Measurements from ENCODE around the gene SORL1. TPM values are rescaled to one million over a fixed set of nuclear protein-coding genes. Genes with fewer than 3 reads are reported as not detected.

The SORL1 gene
- total and polyA plus RNA-seq, 9 of the 15 experiments (the other 6 are each of a cell fraction or from before 2014, with no cell fraction given), result 0.01 to 0.66 TPM; not detected in 7

DNA sequence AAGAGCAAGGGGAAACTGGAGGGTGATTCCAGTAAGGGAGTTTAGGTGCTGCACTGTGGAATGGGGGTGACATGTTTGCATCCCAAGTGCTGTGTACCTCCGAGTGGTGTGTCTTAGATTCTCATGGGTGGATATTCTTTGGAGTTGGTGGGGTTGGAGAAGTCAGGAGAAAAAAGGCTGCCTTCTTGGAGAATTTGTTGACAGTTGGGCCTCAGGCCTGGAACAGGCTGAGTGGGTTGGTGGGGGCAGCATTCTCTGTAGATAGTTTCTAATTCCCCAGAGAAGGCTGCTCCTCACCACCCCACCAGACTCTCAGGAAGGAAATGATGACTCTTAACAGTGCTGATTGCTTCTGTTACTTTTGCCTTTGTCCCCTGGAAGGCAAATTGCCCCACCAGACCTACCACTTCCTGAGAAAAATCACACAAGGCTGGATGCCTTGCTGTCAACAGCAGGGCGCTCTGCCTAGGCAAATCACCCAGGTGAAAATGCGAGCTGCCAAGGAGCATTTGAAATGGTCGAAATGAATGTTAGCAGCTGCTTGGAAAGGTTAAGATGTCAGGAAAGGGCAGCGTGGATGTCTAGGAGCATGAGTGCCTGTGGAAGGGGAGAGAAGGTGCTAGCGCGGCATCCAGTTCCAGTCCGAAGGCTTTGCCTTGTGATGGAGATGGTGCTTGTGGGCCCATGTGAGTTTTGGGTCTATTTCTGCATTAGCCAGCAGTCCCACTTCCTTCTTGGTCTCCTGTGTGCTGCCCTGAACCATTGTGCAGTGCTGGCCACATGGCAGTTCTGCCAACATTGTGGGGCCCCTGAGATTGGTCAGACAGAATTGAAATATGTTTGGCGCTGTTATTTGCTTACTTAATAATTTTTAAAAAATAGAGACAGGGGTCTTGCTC, 30.4 kb downstream of the SORL1 start:
- ATAC-seq (no peak), FAIRE-seq (no peak), DNase-seq (ENCODE audit: extremely low read depth in 1 of 4, low spot score in 3 of 4) (no peak)
- Histone ChIP-seq H4K20me1 (replicated peaks; ENCODE audit: control insufficient read depth, insufficient read depth, low read length) (no peaks in the 10 kb centered on the region), H3K4me1 (replicated peaks in 1 of 2; ENCODE audit: control insufficient read depth in 2 of 2, insufficient read depth in 2 of 2, low read length in 2 of 2) (no peaks in the 10 kb centered on the region), H3K9me3 (replicated peaks; ENCODE audit: control insufficient read depth, insufficient read depth, low read depth, low read length) (no peaks in the 10 kb centered on the region), H3K4me3 (no peak overlapping the region), H3K27ac (ENCODE audit: extremely low read depth, low read depth, low read length) (no peak overlapping the region), H3K79me2 (ENCODE audit: control insufficient read depth, insufficient read depth, low read length) (no peaks in the 10 kb centered on the region), H3K36me3 (ENCODE audit: control insufficient read depth, insufficient read depth, low read length) (no peaks in the 10 kb centered on the region), H3K9ac (ENCODE audit: insufficient read depth in 1 of 2, low read depth in 2 of 2, low read length in 2 of 2) (no peak overlapping the region), H3K9me1 (ENCODE audit: control insufficient read depth, insufficient read depth, low read length) (no peaks in the 10 kb centered on the region), H2AFZ (ENCODE audit: low read depth, low read length) (no peak overlapping the region), H3K27me3 (ENCODE audit: control insufficient read depth in 2 of 2, insufficient read depth in 2 of 2, low read length in 2 of 2) (peaks cover 0 to 13% of the 10 kb centered on the region in 2 experiments; a peak in 2 of 5 replicates), H3K4me2 (ENCODE audit: insufficient read depth, low read length) (no peak overlapping the region)
- ChIA-PET CTCF (ENCODE audit: low intra/inter-chr PET ratio) (no interaction called here), POLR2A (interaction anchor here (0.6 to 0.7 kb wide), 2 partner anchors 25 to 182 kb away, joined by 3 read pairs; no protein-coding TSS in a partner anchor)
- in situ Hi-C loops (cut with MboI) (no loop called here), intact Hi-C loops (cut with micrococcal nuclease) (no loop called here)
- 0% methylated on average over 9 of the region's 9 CpGs for WGBS (ENCODE audit: insufficient coverage, low coverage, missing lambda C conversion rate)
- BruUV-seq (replicated peaks), result no TSS peak
- TF ChIP-seq MECOM (CRISPR knock-in tag; IDR thresholded peaks at IDR 0.05), result no peak
- no peak for TF ChIP-seq SMARCC2 (IDR thresholded peaks at IDR 0.05; ENCODE audit: low read depth)
- TF ChIP-seq PRMT5 (CRISPR knock-in tag; IDR thresholded peaks at IDR 0.05), result no peak
- no peak for TF ChIP-seq POLR2AphosphoS2 (IDR thresholded peaks at IDR 0.05; ENCODE audit: low read length)
- TF ChIP-seq, protein P1, sequence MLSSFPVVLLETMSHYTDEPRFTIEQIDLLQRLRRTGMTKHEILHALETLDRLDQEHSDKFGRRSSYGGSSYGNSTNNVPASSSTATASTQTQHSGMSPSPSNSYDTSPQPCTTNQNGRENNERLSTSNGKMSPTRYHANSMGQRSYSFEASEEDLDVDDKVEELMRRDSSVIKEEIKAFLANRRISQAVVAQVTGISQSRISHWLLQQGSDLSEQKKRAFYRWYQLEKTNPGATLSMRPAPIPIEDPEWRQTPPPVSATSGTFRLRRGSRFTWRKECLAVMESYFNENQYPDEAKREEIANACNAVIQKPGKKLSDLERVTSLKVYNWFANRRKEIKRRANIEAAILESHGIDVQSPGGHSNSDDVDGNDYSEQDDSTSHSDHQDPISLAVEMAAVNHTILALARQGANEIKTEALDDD (IDR thresholded peaks at IDR 0.05), result no peak
- no peak for TF ChIP-seq ZNF316 (IDR thresholded peaks at IDR 0.05)
- no peak for TF ChIP-seq RCOR1 (IDR thresholded peaks at IDR 0.05; ENCODE audit: borderline replicate concordance in 1 of 2, low read depth in 2 of 2, low read length in 2 of 2)
- no peak for TF ChIP-seq HES1 (IDR thresholded peaks at IDR 0.05; ENCODE audit: low read depth)
- TF ChIP-seq NCOA4 (IDR thresholded peaks at IDR 0.05; ENCODE audit: partially characterized antibody), result no peak
- no peak for TF ChIP-seq ZNF785 (CRISPR knock-in tag; IDR thresholded peaks at IDR 0.05)
- TF ChIP-seq, protein P2, sequence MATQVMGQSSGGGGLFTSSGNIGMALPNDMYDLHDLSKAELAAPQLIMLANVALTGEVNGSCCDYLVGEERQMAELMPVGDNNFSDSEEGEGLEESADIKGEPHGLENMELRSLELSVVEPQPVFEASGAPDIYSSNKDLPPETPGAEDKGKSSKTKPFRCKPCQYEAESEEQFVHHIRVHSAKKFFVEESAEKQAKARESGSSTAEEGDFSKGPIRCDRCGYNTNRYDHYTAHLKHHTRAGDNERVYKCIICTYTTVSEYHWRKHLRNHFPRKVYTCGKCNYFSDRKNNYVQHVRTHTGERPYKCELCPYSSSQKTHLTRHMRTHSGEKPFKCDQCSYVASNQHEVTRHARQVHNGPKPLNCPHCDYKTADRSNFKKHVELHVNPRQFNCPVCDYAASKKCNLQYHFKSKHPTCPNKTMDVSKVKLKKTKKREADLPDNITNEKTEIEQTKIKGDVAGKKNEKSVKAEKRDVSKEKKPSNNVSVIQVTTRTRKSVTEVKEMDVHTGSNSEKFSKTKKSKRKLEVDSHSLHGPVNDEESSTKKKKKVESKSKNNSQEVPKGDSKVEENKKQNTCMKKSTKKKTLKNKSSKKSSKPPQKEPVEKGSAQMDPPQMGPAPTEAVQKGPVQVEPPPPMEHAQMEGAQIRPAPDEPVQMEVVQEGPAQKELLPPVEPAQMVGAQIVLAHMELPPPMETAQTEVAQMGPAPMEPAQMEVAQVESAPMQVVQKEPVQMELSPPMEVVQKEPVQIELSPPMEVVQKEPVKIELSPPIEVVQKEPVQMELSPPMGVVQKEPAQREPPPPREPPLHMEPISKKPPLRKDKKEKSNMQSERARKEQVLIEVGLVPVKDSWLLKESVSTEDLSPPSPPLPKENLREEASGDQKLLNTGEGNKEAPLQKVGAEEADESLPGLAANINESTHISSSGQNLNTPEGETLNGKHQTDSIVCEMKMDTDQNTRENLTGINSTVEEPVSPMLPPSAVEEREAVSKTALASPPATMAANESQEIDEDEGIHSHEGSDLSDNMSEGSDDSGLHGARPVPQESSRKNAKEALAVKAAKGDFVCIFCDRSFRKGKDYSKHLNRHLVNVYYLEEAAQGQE (IDR thresholded peaks at IDR 0.05; ENCODE audit: borderline replicate concordance), result no peak
- TF ChIP-seq, protein P2 (CRISPR knock-in tag; IDR thresholded peaks at IDR 0.05; ENCODE audit: low read depth), result no peak
- TF ChIP-seq ZBTB7A (IDR thresholded peaks at IDR 0.05; ENCODE audit: borderline replicate concordance, control insufficient read depth, low read depth, low read length), result no peak
